GM06990 (cell line): Measurements from ENCODE around the gene CCER1.

Source experiments
- DNase-seq: peaks from one replicate; pipeline ENCODE4 v3.0.0-alpha.2; 2011; ENCODE audit not compliant: insufficient read length; ENCODE audit errors: extremely low read depth
- H3K27me3 ChIP-seq: replicated peaks from 2 replicates; pipeline ENCODE4 v1.6.0; 2011; ENCODE audit warnings: low read length; ENCODE audit not compliant: control insufficient read depth, insufficient read depth
- H3K36me3 ChIP-seq: 2 replicates; pipeline ENCODE4 v1.5.1; 2011; ENCODE audit warnings: low read length; ENCODE audit not compliant: control insufficient read depth, insufficient read depth
- H3K4me3 ChIP-seq: replicated peaks from 2 replicates; pipeline ENCODE4 v1.5.1; 2011; ENCODE audit warnings: low read depth, mild to moderate bottlenecking, control low read depth, low read length
- CTCF ChIP-seq: IDR thresholded peaks from 2 replicates; pipeline ENCODE4 v1.5.1; 2011; ENCODE audit warnings: low read length, control low read depth, mild to moderate bottlenecking, inconsistent platforms; ENCODE audit not compliant: insufficient read depth, poor library complexity, severe bottlenecking

Gene CCER1

GRCh38 chr12:90920222-90920621, 34.8 kb downstream of the CCER1 start:
- H3K4me3 ChIP-seq = no peak overlapping the region
- no peak for DNase-seq
- H3K27me3 ChIP-seq = no peaks in the 10 kb centered on the region
- TF ChIP-seq CTCF = no peak
- no peaks in the 10 kb centered on the region for H3K36me3 ChIP-seq

GRCh38 chr12:90917431-90917830, 37.5 kb downstream of the CCER1 start:
- TF ChIP-seq CTCF = no peak
- DNase-seq = no peak

GRCh38 chr12:90916516-90916915, 38.5 kb downstream of the CCER1 start:
- H3K4me3 ChIP-seq = no peak overlapping the region
- DNase-seq = no peak
- no peaks in the 10 kb centered on the region for H3K36me3 ChIP-seq
- H3K27me3 ChIP-seq = no peaks in the 10 kb centered on the region
- no peak for TF ChIP-seq CTCF

More at GRCh38 chr12:90917431-90917830, 37.5 kb downstream of the CCER1 start:
- H3K36me3 ChIP-seq = no peaks in the 10 kb centered on the region
- no peaks in the 10 kb centered on the region for H3K27me3 ChIP-seq
- H3K4me3 ChIP-seq = no peak overlapping the region

GRCh38 chr12:90915353-90915752, 39.6 kb downstream of the CCER1 start:
- no peak for DNase-seq
- Histone ChIP-seq H3K36me3 (no peaks in the 10 kb centered on the region), H3K4me3 (no peak overlapping the region), H3K27me3 (no peaks in the 10 kb centered on the region)
- TF ChIP-seq CTCF = no peak

- no peak for TF ChIP-seq CTCF
- no peaks in the 10 kb centered on the region for H3K27me3 ChIP-seq
- H3K36me3 ChIP-seq = no peaks in the 10 kb centered on the region
- no peak for DNase-seq
- H3K4me3 ChIP-seq = no peak overlapping the region
Observed at GRCh38 chr12:90910958-90911357, 44.0 kb downstream of the CCER1 start.

GRCh38 chr12:90909069-90909770, 45.8 kb downstream of the CCER1 start:
- peak; percentile 69 for TF ChIP-seq CTCF
- no peak overlapping the region for H3K4me3 ChIP-seq
- no peaks in the 10 kb centered on the region for H3K36me3 ChIP-seq
- no peak for DNase-seq
- no peaks in the 10 kb centered on the region for H3K27me3 ChIP-seq
